Measurements from ENCODE around the gene SAT1.

Gene SAT1

GRCh38 chrX:23779025-23779424, 3.9 kb upstream of the SAT1 start:
- no peak for DNase-seq

GRCh38 chrX:23782455-23782854, 518 bp upstream of the SAT1 start:
- no peak for DNase-seq

- DNase-seq, result no peak
Measured at GRCh38 chrX:23783589-23784469, 856 bp downstream of the SAT1 start.

- no peak for DNase-seq
Measured at GRCh38 chrX:23784470-23785331, 1.7 kb downstream of the SAT1 start.

- no peak for DNase-seq
Measured at GRCh38 chrX:23785580-23785979, 2.6 kb downstream of the SAT1 start.

GRCh38 chrX:23786268-23786815, 3.4 kb downstream of the SAT1 start:
- no peak for DNase-seq

- no peak for DNase-seq
Measured at GRCh38 chrX:23787745-23788118, 4.8 kb downstream of the SAT1 start.

GRCh38 chrX:23788521-23788920, 5.5 kb downstream of the SAT1 start:
- DNase-seq, result no peak

GRCh38 chrX:23788946-23789345, 6.0 kb downstream of the SAT1 start:
- no peak for DNase-seq

- DNase-seq, result no peak
Measured at GRCh38 chrX:23789386-23790154, 6.6 kb downstream of the SAT1 start.

- DNase-seq, result no peak
Measured at GRCh38 chrX:23790155-23790497, 7.2 kb downstream of the SAT1 start.

GRCh38 chrX:23792861-23793553, 10.0 kb downstream of the SAT1 start:
- DNase-seq, result peak in 1 of 2 experiments; percentile 5

GRCh38 chrX:23795221-23795620, 12.2 kb downstream of the SAT1 start:
- no peak for DNase-seq

- DNase-seq, result no peak
Measured at GRCh38 chrX:23797371-23798128, 14.6 kb downstream of the SAT1 start.

GRCh38 chrX:23799469-23800065, 16.6 kb downstream of the SAT1 start:
- DNase-seq, result no peak

GRCh38 chrX:23802431-23802830, 19.5 kb downstream of the SAT1 start:
- no peak for DNase-seq

- DNase-seq, result no peak
Measured at GRCh38 chrX:23803931-23804381, 21.0 kb downstream of the SAT1 start.

GRCh38 chrX:23804578-23804977, 21.6 kb downstream of the SAT1 start:
- no peak for DNase-seq

GRCh38 chrX:23805389-23805788, 22.4 kb downstream of the SAT1 start:
- no peak for DNase-seq

GRCh38 chrX:23810279-23810678, 27.3 kb downstream of the SAT1 start:
- DNase-seq, result no peak

- DNase-seq, result no peak
Measured at GRCh38 chrX:23811108-23811651, 28.2 kb downstream of the SAT1 start.
